CD4-positive, alpha-beta memory T cell (primary cell): ENCODE measurements around the gene NEGR1. TPM values are rescaled to one million over a fixed set of nuclear protein-coding genes. Genes with fewer than 3 reads are reported as not detected.

Experiments used
- CTCF ChIA-PET: fragments of 350-600 bp; sonication (Branson Sonifier 250); formaldehyde crosslinking; loops from one replicate; lab custom pipeline; 2021; ENCODE audit warnings: inconsistent platforms; ENCODE audit not compliant: partially characterized antibody; lab: Charles Lee
- POLR2A ChIA-PET: fragments of 350-600 bp; sonication (Branson Sonifier 250); formaldehyde crosslinking; loops from one replicate; lab custom pipeline; 2021; ENCODE audit not compliant: partially characterized antibody; lab: Charles Lee
- DNase-seq, 5 donors: peaks; one replicate each; pipeline versions ENCODE4 v3.0.0 to v3.0.0-alpha.2; 2020 to 2022; ENCODE audit warnings: mixed read lengths in 1 of 5
- H3K27ac ChIP-seq: one replicate; pipeline ENCODE4 v1.7.0; 2013; ENCODE audit warnings: low read depth, low read length
- H3K27me3 ChIP-seq: 2 replicates; pipeline ENCODE4 v1.7.0; 2013; ENCODE audit warnings: mild to moderate bottlenecking, low read length, moderate library complexity; ENCODE audit not compliant: insufficient read depth
- H3K36me3 ChIP-seq: 2 replicates; pipeline ENCODE4 v1.7.0; 2013; ENCODE audit warnings: mild to moderate bottlenecking, low read length, moderate library complexity; ENCODE audit not compliant: insufficient read depth
- H3K4me1 ChIP-seq: 2 replicates; pipeline ENCODE4 v1.7.0; 2013; ENCODE audit warnings: mild to moderate bottlenecking, low read length, moderate library complexity; ENCODE audit not compliant: insufficient read depth
- H3K4me3 ChIP-seq, 2 donors: one replicate each; pipeline ENCODE4 v1.7.0; 2013; ENCODE audit warnings: low read length in 2 of 2, mild to moderate bottlenecking in 1 of 2
- H3K9me3 ChIP-seq, 2 donors: one replicate each; pipeline ENCODE4 v1.7.0; 2013; ENCODE audit warnings: low read length in 2 of 2, control low read depth in 1 of 2; ENCODE audit not compliant: control insufficient read depth in 1 of 2
- H3K27ac Mint-ChIP-seq, 7 donors: one replicate each; pipeline ENCODE4 v1.8.0; 2020 to 2021; ENCODE audit warnings: mixed read lengths in 7 of 7, mild to moderate bottlenecking in 6 of 7, inconsistent platforms in 3 of 7, moderate library complexity in 3 of 7
- H3K27me3 Mint-ChIP-seq, 2 donors: one replicate each; pipeline ENCODE4 v1.8.0; 2020 to 2021; ENCODE audit warnings: mixed read lengths in 2 of 2
- H3K36me3 Mint-ChIP-seq, 2 donors: one replicate each; pipeline ENCODE4 v1.8.0; 2020 to 2021; ENCODE audit warnings: mixed read lengths in 2 of 2, inconsistent platforms in 1 of 2, mild to moderate bottlenecking in 1 of 2
- H3K4me1 Mint-ChIP-seq, 4 donors: one replicate each; pipeline ENCODE4 v1.8.0; 2020 to 2021; ENCODE audit warnings: mixed read lengths in 4 of 4, mild to moderate bottlenecking in 1 of 4
- H3K4me3 Mint-ChIP-seq, 8 donors: one replicate each; pipeline ENCODE4 v1.8.0; 2020 to 2021; ENCODE audit warnings: mixed read lengths in 8 of 8, mild to moderate bottlenecking in 7 of 8, moderate library complexity in 6 of 8, inconsistent platforms in 3 of 8
- H3K9me3 Mint-ChIP-seq, 8 donors: one replicate each; pipeline ENCODE4 v1.8.0; 2020 to 2021; ENCODE audit warnings: mixed read lengths in 8 of 8, mild to moderate bottlenecking in 5 of 8, inconsistent platforms in 3 of 8, moderate library complexity in 1 of 8
- intact Hi-C: fragments of 100-400 bp; cut with micrococcal nuclease; formaldehyde crosslinking; loops from one replicate; pipeline ENCODE4 v1.15.1; 2023
- polyA plus RNA-seq, 2 donors: library from polyadenylated mRNA; unstranded; fragments of 300-500 nt; fragmentation: Illumina TruSeq; gene quantifications; one replicate each; pipeline ENCODE4 v1.2.3, GENCODE V29; 2021
- total RNA-seq, 2 experiments: library from RNA; stranded (reverse); gene quantifications; one replicate each; pipeline ENCODE4 v1.2.3, GENCODE V29; 2021

The NEGR1 gene
- total and polyA plus RNA-seq, 4 experiments from 2014 or later, result not detected

DNA sequence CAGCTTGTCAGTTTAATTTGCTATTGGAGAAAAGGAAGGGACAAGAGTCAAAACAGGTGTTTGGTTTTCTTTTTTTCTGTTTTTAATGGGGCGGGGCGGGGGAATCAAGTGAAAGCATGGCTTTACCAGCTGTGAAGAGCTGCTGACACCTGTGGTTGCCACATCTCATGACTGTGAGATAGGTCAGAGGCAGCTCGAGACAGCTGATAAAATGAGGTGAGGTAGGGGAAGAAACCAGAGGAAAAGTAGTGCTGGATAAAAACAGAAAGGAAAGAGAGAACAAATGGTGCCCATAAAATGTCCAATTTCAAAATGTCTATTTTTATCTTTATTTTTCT is 272.3 kb downstream of the NEGR1 start:
- Mint-ChIP-seq H3K27ac (no peak overlapping the region), H3K9me3 (peaks cover 0 to 6% (median 0%) of the 10 kb centered on the region in 8 donors), H3K4me3 (no peak overlapping the region), H3K27me3 (no peaks in the 10 kb centered on the region), H3K36me3 (no peaks in the 10 kb centered on the region), H3K4me1 (no peaks in the 10 kb centered on the region)
- Histone ChIP-seq H3K4me3 (no peak overlapping the region), H3K27ac (no peak overlapping the region), H3K4me1 (no peaks in the 10 kb centered on the region), H3K27me3 (no peaks in the 10 kb centered on the region), H3K9me3 (no peaks in the 10 kb centered on the region), H3K36me3 (no peaks in the 10 kb centered on the region)
- no peak for DNase-seq
- intact Hi-C loops, result no loop called here
- ChIA-PET CTCF (no interaction called here), POLR2A (no interaction called here)

DNA sequence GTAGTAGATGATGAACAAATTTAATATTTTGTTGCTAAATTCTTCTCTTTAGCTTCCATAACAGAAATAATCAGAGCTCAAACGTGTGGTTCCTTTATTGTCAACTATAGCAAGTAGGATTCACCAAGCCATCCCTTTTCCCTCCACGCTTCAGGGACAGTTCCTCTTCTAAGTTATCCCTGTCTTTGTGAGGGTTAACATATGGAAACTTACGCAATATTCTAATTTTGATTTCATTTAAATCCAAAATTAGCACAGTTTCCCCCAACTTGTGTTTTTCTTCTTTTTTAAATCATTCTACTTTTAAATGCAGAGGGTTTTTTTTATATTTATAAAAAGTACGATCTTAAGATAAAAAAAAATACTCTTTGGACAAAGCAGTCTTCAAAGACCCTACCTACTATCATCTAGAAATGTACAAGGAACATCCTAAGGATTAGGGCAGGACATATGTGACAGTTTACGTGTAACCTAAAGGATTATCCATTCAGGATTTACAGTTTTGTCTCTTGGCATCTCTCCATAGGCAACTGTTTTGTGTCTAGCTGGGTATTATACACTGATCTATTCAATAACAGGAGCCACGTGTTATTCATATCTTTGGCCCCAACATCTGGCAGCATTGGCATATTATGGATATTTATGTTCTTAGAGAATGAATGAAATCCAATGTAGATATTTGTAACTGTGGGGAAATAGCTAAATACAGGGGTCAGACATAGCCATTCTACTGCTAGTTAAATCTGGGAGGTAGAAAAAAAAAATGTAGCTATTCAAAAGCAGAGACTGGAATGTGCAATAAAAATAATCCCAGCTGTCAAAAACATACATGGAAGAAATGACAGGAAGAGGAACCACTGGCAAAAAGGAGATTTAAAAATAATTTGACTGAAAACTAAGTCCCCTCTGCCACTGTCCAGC is 272.9 kb downstream of the NEGR1 start:
- intact Hi-C loops, result no loop called here
- no peaks in the 10 kb centered on the region for H3K36me3 ChIP-seq
- no peaks in the 10 kb centered on the region for H3K9me3 ChIP-seq
- no peak for DNase-seq
- no peaks in the 10 kb centered on the region for H3K27me3 Mint-ChIP-seq
- no peaks in the 10 kb centered on the region for H3K4me1 ChIP-seq
- H3K4me3 ChIP-seq, result no peak overlapping the region
- ChIA-PET CTCF (no interaction called here), POLR2A (no interaction called here)
- H3K27me3 ChIP-seq, result no peaks in the 10 kb centered on the region
- no peaks in the 10 kb centered on the region for H3K36me3 Mint-ChIP-seq
- no peak overlapping the region for H3K27ac Mint-ChIP-seq
- H3K27ac ChIP-seq, result no peak overlapping the region
- H3K4me1 Mint-ChIP-seq, result no peaks in the 10 kb centered on the region
- H3K4me3 Mint-ChIP-seq, result no peak overlapping the region
- H3K9me3 Mint-ChIP-seq, result peaks cover 0 to 6% (median 0%) of the 10 kb centered on the region in 8 donors

DNA sequence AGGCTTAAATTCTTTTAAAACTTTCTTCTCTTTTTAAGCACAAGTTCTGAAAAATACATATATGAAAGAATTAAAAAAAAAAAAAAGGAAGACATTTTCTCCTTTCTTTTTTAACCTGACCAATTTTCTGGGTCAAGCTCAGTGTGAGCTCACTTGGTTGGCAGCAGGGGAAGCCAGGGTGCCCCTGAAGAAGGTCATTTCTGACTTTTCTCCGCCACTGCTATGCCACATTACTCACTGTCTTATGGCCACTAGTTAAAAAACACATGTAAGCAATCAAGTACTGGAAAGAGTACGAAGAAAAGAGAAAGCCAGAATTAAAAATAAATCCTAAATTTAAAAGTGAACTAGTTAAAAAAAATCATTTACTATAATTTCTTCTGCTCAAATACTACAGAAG is 275.0 kb downstream of the NEGR1 start:
- H3K4me1 ChIP-seq, result no peaks in the 10 kb centered on the region
- ChIA-PET CTCF (no interaction called here), POLR2A (no interaction called here)
- no peak overlapping the region for H3K4me3 ChIP-seq
- DNase-seq, result no peak
- Mint-ChIP-seq H3K27me3 (no peaks in the 10 kb centered on the region), H3K9me3 (peaks cover 0 to 6% (median 0%) of the 10 kb centered on the region in 8 donors), H3K4me3 (no peak overlapping the region), H3K4me1 (no peaks in the 10 kb centered on the region), H3K36me3 (no peaks in the 10 kb centered on the region), H3K27ac (no peak overlapping the region)
- no peaks in the 10 kb centered on the region for H3K36me3 ChIP-seq
- no peak overlapping the region for H3K27ac ChIP-seq
- no peaks in the 10 kb centered on the region for H3K9me3 ChIP-seq
- H3K27me3 ChIP-seq, result no peaks in the 10 kb centered on the region
- intact Hi-C loops, result no loop called here

DNA sequence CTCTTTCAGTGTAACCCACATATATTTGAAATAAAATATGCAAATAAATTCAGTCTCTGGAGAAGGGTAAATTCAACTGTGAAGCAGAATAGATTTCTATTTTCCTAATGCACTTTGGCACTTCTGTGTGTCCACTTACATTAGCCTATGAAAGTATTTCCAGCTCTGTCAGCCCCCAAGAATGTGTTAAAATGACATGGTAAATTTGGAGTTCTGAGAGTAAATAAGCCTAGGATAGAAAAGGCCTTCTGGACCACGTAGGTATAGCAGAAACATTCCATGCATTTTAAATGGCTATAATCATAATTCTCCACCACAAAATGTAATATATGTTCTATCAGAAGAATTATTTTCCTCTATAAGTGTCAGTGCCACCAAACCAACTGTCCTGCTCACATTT is 276.2 kb downstream of the NEGR1 start:
- H3K4me1 ChIP-seq, result no peaks in the 10 kb centered on the region
- no peak overlapping the region for H3K27ac ChIP-seq
- no peaks in the 10 kb centered on the region for H3K27me3 Mint-ChIP-seq
- no peak overlapping the region for H3K4me3 Mint-ChIP-seq
- no peaks in the 10 kb centered on the region for H3K4me1 Mint-ChIP-seq
- CTCF ChIA-PET, result no interaction called here
- H3K4me3 ChIP-seq, result no peak overlapping the region
- intact Hi-C loops, result no loop called here
- no peak overlapping the region for H3K27ac Mint-ChIP-seq
- H3K9me3 ChIP-seq, result no peaks in the 10 kb centered on the region
- POLR2A ChIA-PET, result no interaction called here
- H3K36me3 Mint-ChIP-seq, result no peaks in the 10 kb centered on the region
- peaks cover 0 to 3% (median 0%) of the 10 kb centered on the region in 8 donors for H3K9me3 Mint-ChIP-seq
- no peak for DNase-seq
- H3K27me3 ChIP-seq, result no peaks in the 10 kb centered on the region
- no peaks in the 10 kb centered on the region for H3K36me3 ChIP-seq

DNA sequence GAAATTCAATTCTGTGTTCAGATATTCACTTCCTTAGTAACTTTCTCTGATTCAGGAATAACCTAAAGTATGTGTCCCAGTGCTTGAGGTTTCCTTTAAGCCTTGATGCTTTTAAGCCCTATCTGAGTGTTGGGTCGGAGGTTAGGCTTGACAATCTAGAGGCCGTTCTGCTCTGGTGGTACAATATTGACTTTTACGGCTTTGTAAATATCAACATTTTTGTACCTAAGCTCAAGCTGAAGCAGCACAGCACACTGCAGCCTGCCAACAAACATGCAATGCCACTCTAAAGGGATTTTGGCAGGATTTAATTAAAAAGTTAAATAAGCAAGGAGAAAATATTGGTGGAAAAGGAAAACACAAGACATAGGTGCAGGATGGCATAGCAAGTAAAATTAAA is 279.2 kb downstream of the NEGR1 start:
- no peak for DNase-seq
- H3K27me3 Mint-ChIP-seq, result no peaks in the 10 kb centered on the region
- no peaks in the 10 kb centered on the region for H3K36me3 Mint-ChIP-seq
- no peak overlapping the region for H3K4me3 Mint-ChIP-seq
- Histone ChIP-seq H3K4me3 (no peak overlapping the region), H3K9me3 (no peaks in the 10 kb centered on the region), H3K27me3 (no peaks in the 10 kb centered on the region), H3K36me3 (no peaks in the 10 kb centered on the region), H3K27ac (no peak overlapping the region), H3K4me1 (no peaks in the 10 kb centered on the region)
- ChIA-PET CTCF (no interaction called here), POLR2A (no interaction called here)
- no peak overlapping the region for H3K27ac Mint-ChIP-seq
- H3K9me3 Mint-ChIP-seq, result peaks cover 0 to 2% (median 0%) of the 10 kb centered on the region in 8 donors
- intact Hi-C loops, result no loop called here
- no peaks in the 10 kb centered on the region for H3K4me1 Mint-ChIP-seq

GRCh38 chr1:72000809-72001208 is 281.5 kb downstream of the NEGR1 start:
- Histone ChIP-seq H3K27ac (no peak overlapping the region), H3K4me3 (no peak overlapping the region), H3K36me3 (no peaks in the 10 kb centered on the region), H3K27me3 (no peaks in the 10 kb centered on the region), H3K4me1 (no peaks in the 10 kb centered on the region), H3K9me3 (no peaks in the 10 kb centered on the region)
- POLR2A ChIA-PET, result no interaction called here
- intact Hi-C loops, result no loop called here
- Mint-ChIP-seq H3K36me3 (no peaks in the 10 kb centered on the region), H3K27ac (no peak overlapping the region), H3K4me1 (no peaks in the 10 kb centered on the region), H3K4me3 (no peak overlapping the region), H3K9me3 (peaks cover 0 to 6% (median 0%) of the 10 kb centered on the region in 8 donors), H3K27me3 (no peaks in the 10 kb centered on the region)
- no peak for DNase-seq
- CTCF ChIA-PET, result no interaction called here

DNA sequence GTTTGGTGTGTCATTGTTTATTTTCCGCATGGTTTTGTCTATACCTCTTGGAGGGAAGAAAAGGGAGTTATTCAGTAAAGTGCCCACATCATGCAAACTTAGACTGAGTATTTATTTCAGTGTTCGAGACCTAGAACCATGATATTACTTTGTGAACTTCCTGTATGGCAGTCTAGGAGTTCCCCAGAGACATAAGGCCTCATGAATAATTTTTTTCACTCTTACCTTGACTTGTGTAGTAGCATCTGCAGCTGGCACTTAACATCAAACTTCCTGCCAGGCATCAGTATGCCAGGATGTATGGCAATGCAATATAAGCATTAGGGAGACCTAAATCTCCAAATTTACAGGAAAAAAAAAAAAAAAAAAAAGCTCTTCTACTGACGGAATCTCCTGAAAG is 287.7 kb downstream of the NEGR1 start:
- Histone ChIP-seq H3K9me3 (no peaks in the 10 kb centered on the region), H3K36me3 (no peaks in the 10 kb centered on the region), H3K4me1 (no peaks in the 10 kb centered on the region), H3K27ac (no peak overlapping the region), H3K27me3 (no peaks in the 10 kb centered on the region), H3K4me3 (no peak overlapping the region)
- ChIA-PET POLR2A (no interaction called here), CTCF (no interaction called here)
- Mint-ChIP-seq H3K9me3 (peaks cover 0 to 10% (median 2%) of the 10 kb centered on the region in 8 donors), H3K36me3 (no peaks in the 10 kb centered on the region), H3K27me3 (no peaks in the 10 kb centered on the region), H3K27ac (no peak overlapping the region), H3K4me3 (no peak overlapping the region), H3K4me1 (no peaks in the 10 kb centered on the region)
- DNase-seq, result no peak
- intact Hi-C loops, result no loop called here
